B cell (primary cell): ENCODE measurements around the gene SHBG.

ENCODE experiments used
- CTCF ChIP-seq: fragments of 200-600 bp; IDR thresholded peaks from one replicate; pipeline ENCODE4 v1.8.0; 2022; ENCODE audit warnings: antibody characterized with exemption, mild to moderate bottlenecking
- EZH2 ChIP-seq: IDR thresholded peaks from 2 replicates; pipeline ENCODE4 v1.6.1; 2012; ENCODE audit warnings: borderline replicate concordance, low read depth, mild to moderate bottlenecking, moderate library complexity, low read length; ENCODE audit not compliant: insufficient read depth, poor library complexity, severe bottlenecking

- no peak for TF ChIP-seq CTCF
- no peak for TF ChIP-seq EZH2
These were observed 11.3 kb upstream of the SHBG start for GRCh38 chr17:7618608-7619007.
